SK-N-MC (cell line): ENCODE measurements around the gene MKX.

Experiments
- DNase-seq: peaks from one replicate; pipeline ENCODE4 v3.0.0-alpha.2; 2011; ENCODE audit warnings: low read depth, low spot score
- H3K27ac ChIP-seq: fragments of 200-600 bp; sonication (generic); 2 replicates; pipeline ENCODE4 v1.5.1; 2016; ENCODE audit warnings: mixed run types
- H3K36me3 ChIP-seq: fragments of 200-600 bp; sonication (generic); 2 replicates; pipeline ENCODE4 v1.6.1; 2017; ENCODE audit warnings: antibody characterized with exemption, low read length, mixed read lengths; ENCODE audit not compliant: insufficient read depth
- H3K4me3 ChIP-seq: fragments of 200-600 bp; sonication (generic); 2 replicates; pipeline ENCODE4 v1.5.1; 2016
- H3K9ac ChIP-seq: fragments of 200-600 bp; sonication (generic); 2 replicates; pipeline ENCODE4 v1.8.0; 2017; ENCODE audit warnings: mixed run types, mixed read lengths; ENCODE audit not compliant: insufficient read length
- H3K9me3 ChIP-seq: fragments of 200-600 bp; sonication (generic); 2 replicates; pipeline ENCODE4 v1.6.1; 2017; ENCODE audit warnings: low read depth, mild to moderate bottlenecking, antibody characterized with exemption, low read length, moderate library complexity, mixed read lengths
- EZH2 ChIP-seq: fragments of 200-600 bp; sonication (generic); IDR thresholded peaks from one replicate; pipeline ENCODE4 v1.6.1; 2017; ENCODE audit warnings: antibody characterized with exemption
- FOXP2 ChIP-seq: optimal IDR thresholded peaks from 2 replicates; pipeline ENCODE3; 2011; ENCODE audit warnings: mild to moderate bottlenecking, moderate library complexity; ENCODE audit not compliant: insufficient read depth; ENCODE audit errors: extremely low read length, control extremely low read depth
- POLR2AphosphoS5 ChIP-seq: IDR thresholded peaks from 2 replicates; pipeline ENCODE4 v1.6.1; 2012; ENCODE audit warnings: mild to moderate bottlenecking, low read depth, low read length, borderline replicate concordance

Gene MKX

DNA sequence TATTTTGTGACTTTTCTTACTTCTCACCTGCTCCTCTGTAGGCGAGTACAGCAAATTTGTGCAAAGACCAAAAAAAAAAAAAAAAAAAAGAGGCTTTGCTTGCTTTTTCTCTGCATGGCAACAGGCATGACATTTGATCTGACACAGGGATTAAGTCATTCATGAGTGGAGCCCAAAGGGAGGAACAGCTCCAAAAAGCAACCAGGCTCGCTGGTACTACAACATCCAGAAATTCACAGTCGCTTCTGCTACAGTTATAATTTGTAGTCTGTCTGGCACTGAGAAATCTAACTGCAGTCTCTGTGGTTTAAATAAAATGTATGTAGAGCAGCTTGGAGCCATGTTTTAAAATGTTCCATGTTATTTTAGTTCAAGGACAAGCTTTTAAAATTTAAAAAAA is 31.7 kb downstream of the MKX start:
- TF ChIP-seq POLR2AphosphoS5 (no peak), EZH2 (no peak), FOXP2 (no peak)
- Histone ChIP-seq H3K9ac (no peak overlapping the region), H3K27ac (peak overlapping the region; percentile 92), H3K9me3 (no peaks in the 10 kb centered on the region), H3K36me3 (no peaks in the 10 kb centered on the region), H3K4me3 (peak overlapping the region; percentile 66)
- no peak for DNase-seq

DNA sequence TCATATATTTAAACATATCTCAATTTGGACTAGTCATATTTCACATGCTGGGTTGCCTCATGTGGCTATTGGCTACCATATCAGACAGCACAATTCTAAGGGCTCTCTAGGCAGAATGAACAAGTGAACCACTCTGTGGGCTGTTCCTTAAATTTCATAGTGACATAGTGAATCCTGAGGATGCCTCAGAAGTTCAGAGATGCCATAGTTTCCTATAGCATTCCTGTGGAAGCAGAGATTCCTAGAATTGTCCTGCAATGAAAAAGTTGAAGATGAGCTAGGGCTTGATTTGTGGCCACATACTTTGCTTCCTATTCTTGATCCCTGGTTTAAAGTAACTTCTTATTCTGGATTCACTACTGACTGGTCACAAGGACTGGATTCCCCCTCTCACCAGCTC is 35.6 kb downstream of the MKX start:
- H3K9ac ChIP-seq, result no peak overlapping the region
- no peaks in the 10 kb centered on the region for H3K9me3 ChIP-seq

DNA sequence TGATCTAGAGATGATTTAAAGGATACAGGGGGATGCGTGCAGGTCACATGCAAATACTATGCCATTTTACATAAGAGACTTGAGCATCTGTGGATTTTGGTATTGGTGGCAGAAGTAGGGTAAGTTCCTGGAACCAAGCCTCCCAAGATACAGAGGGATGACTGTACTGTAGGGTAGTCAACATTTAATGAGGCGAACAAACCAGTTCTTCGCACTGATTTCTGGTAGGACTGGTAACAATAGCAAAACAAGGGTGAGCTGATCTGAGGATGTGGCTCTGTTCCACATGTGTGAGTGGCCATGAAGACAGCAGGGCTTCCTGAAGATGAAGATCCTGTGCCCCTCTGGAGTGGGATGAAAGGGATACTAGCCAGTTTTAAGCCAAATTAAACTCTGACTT is 36.3 kb downstream of the MKX start:
- no peak for TF ChIP-seq FOXP2
- TF ChIP-seq POLR2AphosphoS5, result no peak
- no peak for TF ChIP-seq EZH2
- no peaks in the 10 kb centered on the region for H3K36me3 ChIP-seq
- H3K27ac ChIP-seq, result no peak overlapping the region
- H3K9ac ChIP-seq, result no peak overlapping the region
- no peaks in the 10 kb centered on the region for H3K9me3 ChIP-seq
- no peak for DNase-seq
- no peak overlapping the region for H3K4me3 ChIP-seq

More for the DNA sequence above, 35.6 kb downstream of the MKX start:
- no peak for TF ChIP-seq POLR2AphosphoS5
- Histone ChIP-seq H3K27ac (no peak overlapping the region), H3K4me3 (no peak overlapping the region), H3K36me3 (no peaks in the 10 kb centered on the region)
- DNase-seq, result no peak

DNA sequence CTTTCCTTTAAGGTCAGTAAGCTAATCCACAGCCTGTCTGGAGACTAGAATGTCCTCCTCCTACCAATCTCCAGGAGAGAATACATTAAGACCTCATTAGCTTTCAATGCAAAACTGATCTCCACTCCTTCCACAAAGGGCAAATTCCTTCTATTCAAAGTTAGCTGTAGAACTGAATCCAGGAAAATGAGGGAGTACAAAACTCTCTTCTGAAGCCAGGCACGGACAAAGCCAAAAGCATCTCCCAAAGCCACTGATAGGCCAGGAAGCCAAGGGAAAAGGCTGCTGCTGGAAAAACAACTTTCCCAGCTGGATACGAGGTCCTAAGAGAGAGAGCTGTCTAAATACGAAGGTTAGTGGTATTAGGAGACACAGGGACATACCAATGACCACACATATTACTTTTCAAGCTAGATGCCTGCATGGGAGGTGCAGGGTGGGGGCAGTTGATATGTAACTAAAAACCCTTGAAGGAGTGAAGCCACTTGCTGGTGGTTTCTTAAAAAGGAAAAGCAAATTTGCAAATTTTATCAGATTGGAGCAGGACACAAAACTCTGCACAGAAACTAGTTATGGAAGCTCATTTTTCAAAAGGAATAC is 43.6 kb downstream of the MKX start:
- H3K27ac ChIP-seq, result no peak overlapping the region
- TF ChIP-seq POLR2AphosphoS5 (no peak), FOXP2 (no peak), EZH2 (no peak)
- no peak for DNase-seq
- no peaks in the 10 kb centered on the region for H3K9me3 ChIP-seq
- H3K9ac ChIP-seq, result no peak overlapping the region
- no peak overlapping the region for H3K4me3 ChIP-seq
- H3K36me3 ChIP-seq, result no peaks in the 10 kb centered on the region

DNA sequence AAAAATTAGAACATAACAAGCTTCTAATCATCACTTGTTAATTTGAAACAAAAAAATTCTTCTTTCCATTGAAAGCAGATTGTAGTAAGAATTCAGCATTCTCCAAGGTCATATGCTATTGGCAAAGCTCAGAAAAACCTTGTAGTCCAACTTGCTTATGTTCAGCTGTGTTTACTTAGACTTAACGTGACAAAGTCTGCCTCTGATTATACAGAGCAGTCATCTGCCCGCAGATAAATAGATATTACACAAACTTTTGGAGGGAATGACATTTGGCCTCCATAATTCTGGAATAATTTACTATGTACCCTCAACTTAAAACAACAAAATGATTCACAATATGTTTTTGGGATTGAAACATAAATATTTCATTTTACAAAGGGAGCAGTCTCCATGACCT is 45.8 kb downstream of the MKX start:
- H3K4me3 ChIP-seq, result no peak overlapping the region
- no peak overlapping the region for H3K9ac ChIP-seq
- H3K27ac ChIP-seq, result 0 out of 2 replicates have a peak overlapping the region, but pooled peaks have one; percentile 13
- TF ChIP-seq EZH2, result no peak
- no peak for TF ChIP-seq POLR2AphosphoS5
- no peak for DNase-seq
- no peaks in the 10 kb centered on the region for H3K36me3 ChIP-seq
- H3K9me3 ChIP-seq, result no peaks in the 10 kb centered on the region

DNA sequence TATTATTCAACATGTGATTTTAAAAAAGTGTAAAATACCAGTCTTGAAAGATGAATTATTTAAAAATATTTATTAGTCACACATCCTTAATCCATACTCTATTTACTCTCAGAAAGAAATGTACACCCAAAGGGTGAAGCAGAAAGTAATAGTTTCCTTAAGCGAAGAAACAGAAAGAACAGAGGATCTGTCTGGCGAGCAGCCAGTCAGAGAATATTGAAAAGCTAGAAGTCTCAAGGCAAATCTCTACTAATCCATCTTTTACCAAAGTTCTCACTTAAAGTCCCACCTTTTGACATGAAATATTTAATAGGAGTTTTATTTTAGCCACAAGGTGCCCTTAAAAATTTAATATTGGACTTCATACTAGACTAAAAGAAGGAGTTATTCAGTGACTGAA is 46.7 kb downstream of the MKX start:
- Histone ChIP-seq H3K4me3 (no peak overlapping the region), H3K36me3 (no peaks in the 10 kb centered on the region), H3K27ac (no peak overlapping the region), H3K9me3 (no peaks in the 10 kb centered on the region), H3K9ac (no peak overlapping the region)
- no peak for DNase-seq
- no peak for TF ChIP-seq POLR2AphosphoS5
- TF ChIP-seq FOXP2, result no peak
- TF ChIP-seq EZH2, result no peak

DNA sequence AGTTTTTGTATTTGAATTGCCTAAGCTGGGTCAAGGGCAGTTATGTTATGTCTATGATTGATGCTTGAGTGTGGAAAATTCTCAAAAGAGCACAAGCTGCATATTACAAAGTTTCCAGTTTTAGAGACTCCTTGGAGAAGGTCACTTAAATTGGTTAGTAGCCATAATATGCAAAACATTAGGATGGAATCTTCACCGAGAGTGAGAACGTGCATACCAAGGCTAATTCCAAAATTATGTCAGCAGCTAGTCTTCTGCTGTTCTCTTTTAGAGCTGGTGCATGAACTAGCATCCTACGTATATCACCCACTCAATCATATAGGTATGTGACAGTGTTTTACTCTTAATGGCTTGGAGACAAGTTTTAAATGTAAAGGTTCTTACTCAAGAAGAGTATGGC is 49.2 kb downstream of the MKX start:
- no peaks in the 10 kb centered on the region for H3K36me3 ChIP-seq
- H3K9ac ChIP-seq, result no peak overlapping the region
- no peak for DNase-seq

DNA sequence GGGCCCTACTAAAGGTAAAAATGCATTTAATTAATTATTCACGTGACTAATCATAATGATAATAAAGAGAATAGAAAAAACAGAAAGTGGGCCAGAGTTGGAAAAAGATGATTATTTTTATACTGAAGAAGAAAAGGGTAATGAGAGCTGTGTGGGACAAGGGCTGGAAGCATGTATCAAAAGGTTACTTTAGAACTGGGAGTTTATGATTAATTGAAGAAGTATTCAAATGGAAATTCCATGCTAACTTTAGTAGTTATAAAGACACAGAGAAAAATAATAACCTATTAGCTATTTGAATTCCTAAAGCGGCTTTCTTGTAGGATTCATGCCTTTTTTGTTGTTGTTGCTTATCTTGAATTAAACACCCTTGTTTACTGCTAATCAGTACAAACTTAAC is 49.9 kb downstream of the MKX start:
- H3K36me3 ChIP-seq, result no peaks in the 10 kb centered on the region
- TF ChIP-seq POLR2AphosphoS5 (no peak), FOXP2 (no peak), EZH2 (no peak)
- H3K4me3 ChIP-seq, result no peak overlapping the region
- H3K9ac ChIP-seq, result no peak overlapping the region
- DNase-seq, result no peak
- H3K9me3 ChIP-seq, result no peaks in the 10 kb centered on the region
- H3K27ac ChIP-seq, result no peak overlapping the region

More for the DNA sequence above, 49.2 kb downstream of the MKX start:
- Histone ChIP-seq H3K4me3 (no peak overlapping the region), H3K27ac (no peak overlapping the region), H3K9me3 (no peaks in the 10 kb centered on the region)
- TF ChIP-seq POLR2AphosphoS5 (no peak), EZH2 (no peak), FOXP2 (no peak)

DNA sequence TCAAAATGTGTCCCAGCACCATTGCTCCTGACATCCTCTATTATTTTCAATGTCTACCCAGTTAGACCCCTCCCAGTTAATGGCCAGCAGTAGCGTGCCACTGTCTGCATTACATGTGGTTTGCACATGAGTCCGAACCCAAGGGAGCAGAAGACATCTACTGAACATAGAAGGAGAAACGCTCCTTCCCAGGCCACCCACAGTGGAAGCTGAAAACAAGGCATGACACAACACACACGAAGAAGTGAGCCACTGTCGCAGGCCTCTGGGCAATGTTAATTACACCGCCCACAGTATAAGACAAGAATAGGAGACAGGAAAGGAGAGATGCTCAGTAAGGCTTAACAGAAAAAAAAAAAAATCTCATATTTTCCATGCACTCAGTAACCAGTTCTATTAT is 50.5 kb downstream of the MKX start:
- H3K36me3 ChIP-seq, result no peaks in the 10 kb centered on the region
- H3K27ac ChIP-seq, result no peak overlapping the region
- no peak for TF ChIP-seq POLR2AphosphoS5
- TF ChIP-seq FOXP2, result no peak
- TF ChIP-seq EZH2, result no peak
- DNase-seq, result no peak
- H3K9ac ChIP-seq, result no peak overlapping the region
- no peaks in the 10 kb centered on the region for H3K9me3 ChIP-seq
- H3K4me3 ChIP-seq, result no peak overlapping the region

DNA sequence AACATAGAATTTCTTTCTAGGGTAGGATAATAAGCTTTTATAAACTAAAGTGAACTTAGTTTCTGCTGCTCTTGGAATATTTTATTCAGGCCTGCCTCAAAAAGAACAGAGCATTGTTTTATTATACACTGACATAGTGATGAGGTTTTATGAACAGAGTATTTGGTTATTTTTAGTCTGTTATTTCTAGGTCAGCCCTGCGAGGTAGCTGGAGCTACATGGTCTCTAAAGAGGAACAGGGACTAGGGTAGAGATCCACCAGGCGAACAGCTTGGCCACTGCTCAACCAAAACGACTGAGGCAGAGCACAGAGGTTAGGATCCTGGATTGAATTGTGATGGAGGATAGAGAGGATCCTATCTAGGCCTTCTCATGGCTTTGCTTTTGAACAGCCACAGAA is 53.0 kb downstream of the MKX start:
- Histone ChIP-seq H3K36me3 (no peaks in the 10 kb centered on the region), H3K27ac (no peak overlapping the region), H3K9me3 (no peaks in the 10 kb centered on the region)

More for the DNA sequence above, 53.0 kb downstream of the MKX start:
- no peak for DNase-seq
- H3K4me3 ChIP-seq, result no peak overlapping the region
- no peak overlapping the region for H3K9ac ChIP-seq
- TF ChIP-seq FOXP2, result no peak
- no peak for TF ChIP-seq EZH2
- no peak for TF ChIP-seq POLR2AphosphoS5
